ENCODE data around the gene PTTG1IP. TPM values are rescaled to one million over a fixed set of nuclear protein-coding genes. Genes with fewer than 3 reads are reported as not detected.
A peak's percentile ranks its signal among the peaks of the same experiment; 100 is the strongest.

PTTG1IP gene
- total and polyA plus RNA-seq, 2 of the 13 experiments (the other 11 are each of a cell fraction or from before 2014, with no cell fraction given) = 161 to 700 TPM

- TF ChIP-seq CAMTA2 (CRISPR knock-in tag; IDR thresholded peaks at IDR 0.05; ENCODE audit: borderline replicate concordance) (no peak), KLF16 (CRISPR knock-in tag; IDR thresholded peaks at IDR 0.05) (peak in 1 of 2 experiments; percentile 60; a peak in 1 of 4 replicates), NCOA1 (CRISPR knock-in tag; IDR thresholded peaks at IDR 0.05) (peak; percentile 58; the same call in 1 of the 2 replicates), JUND (CRISPR knock-in tag; IDR thresholded peaks at IDR 0.05) (0 out of 2 replicates have a peak, but pooled peaks have one; percentile 7), ETV5 (CRISPR knock-in tag; IDR thresholded peaks at IDR 0.05; ENCODE audit: borderline replicate concordance) (peak; percentile 42; the same call in 1 of the 2 replicates), GATAD1 (CRISPR knock-in tag; IDR thresholded peaks at IDR 0.05) (peak; percentile 70; the same call in 1 of the 2 replicates), IRX3 (CRISPR knock-in tag; IDR thresholded peaks at IDR 0.05; ENCODE audit: borderline replicate concordance, low read depth) (0 out of 2 replicates have a peak, but pooled peaks have one; percentile 41), ZNF446 (CRISPR knock-in tag; IDR thresholded peaks at IDR 0.05) (peak; percentile 50; the same call in 1 of the 2 replicates), ZNF264 (CRISPR knock-in tag; IDR thresholded peaks at IDR 0.05) (peak; percentile 57; the same call in 1 of the 2 replicates), ARNT (IDR thresholded peaks at IDR 0.05) (no peak), TRAFD1 (CRISPR knock-in tag; IDR thresholded peaks at IDR 0.05; ENCODE audit: borderline replicate concordance) (no peak), ZFP91 (CRISPR knock-in tag; IDR thresholded peaks at IDR 0.05; ENCODE audit: borderline replicate concordance) (0 out of 2 replicates have a peak, but pooled peaks have one; percentile 33), CHD2 (IDR thresholded peaks at IDR 0.05; ENCODE audit: low read depth, low read length) (no peak), IRF2 (CRISPR knock-in tag; IDR thresholded peaks at IDR 0.05) (peak; percentile 51; the same call in 1 of the 2 replicates)
- TF ChIP-seq, protein P1, sequence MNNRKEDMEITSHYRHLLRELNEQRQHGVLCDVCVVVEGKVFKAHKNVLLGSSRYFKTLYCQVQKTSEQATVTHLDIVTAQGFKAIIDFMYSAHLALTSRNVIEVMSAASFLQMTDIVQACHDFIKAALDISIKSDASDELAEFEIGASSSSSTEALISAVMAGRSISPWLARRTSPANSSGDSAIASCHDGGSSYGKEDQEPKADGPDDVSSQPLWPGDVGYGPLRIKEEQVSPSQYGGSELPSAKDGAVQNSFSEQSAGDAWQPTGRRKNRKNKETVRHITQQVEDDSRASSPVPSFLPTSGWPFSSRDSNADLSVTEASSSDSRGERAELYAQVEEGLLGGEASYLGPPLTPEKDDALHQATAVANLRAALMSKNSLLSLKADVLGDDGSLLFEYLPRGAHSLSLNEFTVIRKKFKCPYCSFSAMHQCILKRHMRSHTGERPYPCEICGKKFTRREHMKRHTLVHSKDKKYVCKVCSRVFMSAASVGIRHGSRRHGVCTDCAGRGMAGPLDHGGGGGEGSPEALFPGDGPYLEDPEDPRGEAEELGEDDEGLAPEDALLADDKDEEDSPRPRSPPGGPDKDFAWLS (CRISPR knock-in tag; IDR thresholded peaks at IDR 0.05; ENCODE audit: borderline replicate concordance) = peak; percentile 94; the same call in 1 of the 2 replicates
Observed at GRCh38 chr21:44911384-44912157, 38.1 kb upstream of the PTTG1IP start (continued).

Measured in HepG2 (cell line).